Mesenchymal stem cell (in vitro differentiated cells and primary cell): Measurements from ENCODE around the gene STK32B.
A peak's percentile ranks its signal among the peaks of the same experiment; 100 is the strongest.

ENCODE experiments used
- DNase-seq: peaks from one replicate; pipeline ENCODE4 v3.0.0-alpha.2; 2013
- H2AFZ ChIP-seq: one replicate; pipeline ENCODE4 v1.6.1; 2013; ENCODE audit warnings: low read depth, mild to moderate bottlenecking, control low read depth, inconsistent platforms, low read length, moderate library complexity
- H2AK5ac ChIP-seq: 2 replicates; pipeline ENCODE4 v1.6.1; 2013; ENCODE audit warnings: low read length, moderate library complexity, mild to moderate bottlenecking, inconsistent platforms; ENCODE audit not compliant: severe bottlenecking
- H2BK120ac ChIP-seq: one replicate; pipeline ENCODE4 v1.6.1; 2013; ENCODE audit warnings: low read depth, mild to moderate bottlenecking, inconsistent platforms, low read length, moderate library complexity
- H2BK12ac ChIP-seq, 2 experiments: one replicate each; pipeline ENCODE4 v1.6.1; 2013; ENCODE audit warnings: inconsistent platforms in 2 of 2, low read length in 2 of 2, mild to moderate bottlenecking in 2 of 2, moderate library complexity in 2 of 2, control low read depth in 1 of 2
- H2BK15ac ChIP-seq: one replicate; pipeline ENCODE4 v1.6.1; 2013; ENCODE audit warnings: mild to moderate bottlenecking, low read depth, inconsistent platforms; ENCODE audit not compliant: poor library complexity, severe bottlenecking
- H2BK5ac ChIP-seq: 2 replicates; pipeline ENCODE4 v1.6.1; 2013; ENCODE audit warnings: low read depth, mild to moderate bottlenecking, low read length, control low read depth, inconsistent platforms; ENCODE audit not compliant: poor library complexity, severe bottlenecking
- H3K14ac ChIP-seq, 2 experiments: one replicate each; pipeline ENCODE4 v1.6.1; 2013; ENCODE audit warnings: inconsistent platforms in 2 of 2, low read length in 2 of 2, control low read depth in 1 of 2, mild to moderate bottlenecking in 1 of 2, moderate library complexity in 1 of 2
- H3K18ac ChIP-seq, 2 experiments: one replicate each; pipeline ENCODE4 v1.6.1; 2013; ENCODE audit warnings: inconsistent platforms in 2 of 2, low read length in 2 of 2, control low read depth in 1 of 2, low read depth in 1 of 2, mild to moderate bottlenecking in 1 of 2
- H3K23ac ChIP-seq, 2 experiments: one replicate each; pipeline ENCODE4 v1.6.1; 2013; ENCODE audit warnings: inconsistent platforms in 2 of 2, low read length in 2 of 2, mild to moderate bottlenecking in 2 of 2, moderate library complexity in 2 of 2, control low read depth in 1 of 2
- H3K27ac ChIP-seq: 2 replicates; pipeline ENCODE4 v1.5.1; 2013; ENCODE audit warnings: mild to moderate bottlenecking, moderate library complexity, low read length, control low read depth, inconsistent platforms; ENCODE audit not compliant: poor library complexity, severe bottlenecking
- H3K27me3 ChIP-seq, 2 experiments: 2 replicates each; pipeline versions ENCODE4 v1.6.1 to v1.7.0; 2013; ENCODE audit warnings: low read length in 2 of 2, mild to moderate bottlenecking in 2 of 2, moderate library complexity in 2 of 2, control low read depth in 1 of 2, inconsistent platforms in 1 of 2; ENCODE audit not compliant: control insufficient read depth in 1 of 2, insufficient read depth in 1 of 2
- H3K36me3 ChIP-seq, 2 experiments: 2 replicates each; pipeline versions ENCODE4 v1.6.1 to v1.7.0; 2013; ENCODE audit warnings: low read length in 2 of 2, control low read depth in 1 of 2, inconsistent platforms in 1 of 2, low read depth in 1 of 2, mild to moderate bottlenecking in 1 of 2; ENCODE audit not compliant: insufficient read depth in 2 of 2, control insufficient read depth in 1 of 2
- H3K4ac ChIP-seq, 2 experiments: one replicate each; pipeline ENCODE4 v1.6.1; 2013; ENCODE audit warnings: inconsistent platforms in 2 of 2, low read length in 2 of 2, mild to moderate bottlenecking in 2 of 2, moderate library complexity in 2 of 2, control low read depth in 1 of 2, low read depth in 1 of 2
- H3K4me1 ChIP-seq: 2 replicates; pipeline ENCODE4 v1.6.1; 2013; ENCODE audit warnings: low read depth, low read length, control low read depth; ENCODE audit not compliant: control insufficient read depth, insufficient read depth
- H3K4me2 ChIP-seq: 2 replicates; pipeline ENCODE4 v1.6.1; 2013; ENCODE audit warnings: low read length, mild to moderate bottlenecking, inconsistent platforms; ENCODE audit not compliant: poor library complexity, severe bottlenecking
- H3K4me3 ChIP-seq, 2 experiments: 2 replicates each; pipeline versions ENCODE4 v1.5.1 to v1.7.0; 2013; ENCODE audit warnings: low read length in 2 of 2, mild to moderate bottlenecking in 2 of 2, control low read depth in 1 of 2, low read depth in 1 of 2; ENCODE audit not compliant: insufficient read depth in 1 of 2
- H3K79me1 ChIP-seq: replicated peaks from 2 replicates; pipeline ENCODE4 v1.6.1; 2013; ENCODE audit warnings: mild to moderate bottlenecking, control low read depth, low read length, inconsistent platforms; ENCODE audit not compliant: poor library complexity, severe bottlenecking
- H3K9ac ChIP-seq: 2 replicates; pipeline ENCODE4 v1.7.0; 2013; ENCODE audit warnings: mild to moderate bottlenecking, low read length, moderate library complexity
- H3K9me3 ChIP-seq: 2 replicates; pipeline ENCODE4 v1.7.0; 2013; ENCODE audit warnings: mild to moderate bottlenecking, low read length; ENCODE audit not compliant: control insufficient read depth
- H4K8ac ChIP-seq: one replicate; pipeline ENCODE4 v1.6.1; 2013; ENCODE audit warnings: inconsistent platforms, mild to moderate bottlenecking, low read length, moderate library complexity
- H4K91ac ChIP-seq: one replicate; pipeline ENCODE4 v1.6.1; 2013; ENCODE audit warnings: mild to moderate bottlenecking, low read length, inconsistent platforms
- WGBS: methylation state at CpG from one replicate; pipeline ENCODE4 v1.1.7; 2013; ENCODE audit warnings: mixed read lengths; 5-methylcytosine and 5-hydroxymethylcytosine counted together

STK32B gene

GRCh38 chr4:5096261-5096660 is 45.0 kb downstream of the STK32B start:
- no peak for DNase-seq
- no peaks in the 10 kb centered on the region for H3K27me3 ChIP-seq
- H2AK5ac ChIP-seq: no peak overlapping the region
- H3K4ac ChIP-seq: no peak overlapping the region
- no peak overlapping the region for H3K14ac ChIP-seq
- H3K36me3 ChIP-seq: no peaks in the 10 kb centered on the region
- no peak overlapping the region for H3K18ac ChIP-seq
- H3K4me1 ChIP-seq: peaks cover 3% of the 10 kb centered on the region
- H4K8ac ChIP-seq: no peak overlapping the region
- H4K91ac ChIP-seq: no peak overlapping the region
- no peak overlapping the region for H3K4me2 ChIP-seq
- no peak overlapping the region for H2BK12ac ChIP-seq
- H3K27ac ChIP-seq: no peak overlapping the region
- no peak overlapping the region for H3K4me3 ChIP-seq
- no peak overlapping the region for H2BK15ac ChIP-seq
- 76% methylated on average over 8 of the region's 8 CpGs for WGBS
- no peak overlapping the region for H3K23ac ChIP-seq
- H2BK120ac ChIP-seq: no peak overlapping the region
- no peak overlapping the region for H2AFZ ChIP-seq
- H3K9me3 ChIP-seq: peaks cover 8% of the 10 kb centered on the region
- no peak overlapping the region for H3K9ac ChIP-seq
- no peak overlapping the region for H2BK5ac ChIP-seq
- H3K79me1 ChIP-seq: peaks cover 9% of the 10 kb centered on the region

- peak; percentile 41 for DNase-seq
- Histone ChIP-seq H3K27me3 (no peaks in the 10 kb centered on the region), H3K4me3 (no peak overlapping the region), H3K4me1 (peaks cover 3% of the 10 kb centered on the region), H3K36me3 (no peaks in the 10 kb centered on the region), H3K23ac (no peak overlapping the region), H2BK5ac (no peak overlapping the region), H2BK120ac (no peak overlapping the region), H2BK15ac (no peak overlapping the region), H2AFZ (no peak overlapping the region), H3K14ac (no peak overlapping the region), H3K9ac (no peak overlapping the region), H2BK12ac (no peak overlapping the region), H2AK5ac (no peak overlapping the region), H3K18ac (no peak overlapping the region), H3K27ac (no peak overlapping the region), H3K79me1 (peaks cover 5% of the 10 kb centered on the region), H4K8ac (no peak overlapping the region), H3K4ac (no peak overlapping the region), H4K91ac (no peak overlapping the region), H3K9me3 (peaks cover 4% of the 10 kb centered on the region), H3K4me2 (no peak overlapping the region)
- WGBS: 50% methylated on average over 1 of the region's 1 CpG
Observed at GRCh38 chr4:5098176-5098575, 46.9 kb downstream of the STK32B start.

- no peak overlapping the region for H4K91ac ChIP-seq
- no peak overlapping the region for H3K18ac ChIP-seq
- H4K8ac ChIP-seq: no peak overlapping the region
Observed at GRCh38 chr4:5100336-5100735, 49.1 kb downstream of the STK32B start.

GRCh38 chr4:5100986-5101385 is 49.7 kb downstream of the STK32B start:
- Histone ChIP-seq H3K18ac (no peak overlapping the region), H2BK5ac (no peak overlapping the region), H4K8ac (no peak overlapping the region), H2BK12ac (no peak overlapping the region), H3K36me3 (no peaks in the 10 kb centered on the region), H3K9ac (no peak overlapping the region), H3K9me3 (peaks cover 4% of the 10 kb centered on the region), H2BK120ac (no peak overlapping the region), H2AFZ (no peak overlapping the region), H2BK15ac (no peak overlapping the region), H3K4me1 (peaks cover 3% of the 10 kb centered on the region), H3K79me1 (peaks cover 4% of the 10 kb centered on the region), H3K4ac (no peak overlapping the region), H3K4me3 (no peak overlapping the region), H3K14ac (no peak overlapping the region), H4K91ac (no peak overlapping the region), H3K27ac (no peak overlapping the region), H3K4me2 (no peak overlapping the region), H2AK5ac (no peak overlapping the region), H3K27me3 (no peaks in the 10 kb centered on the region), H3K23ac (no peak overlapping the region)
- WGBS: 93% methylated on average over 4 of the region's 4 CpGs
- no peak for DNase-seq

More at GRCh38 chr4:5100336-5100735, 49.1 kb downstream of the STK32B start:
- Histone ChIP-seq H3K4ac (no peak overlapping the region), H3K79me1 (peaks cover 2% of the 10 kb centered on the region), H3K4me2 (no peak overlapping the region), H3K4me1 (peaks cover 3% of the 10 kb centered on the region), H2AK5ac (no peak overlapping the region), H3K27ac (no peak overlapping the region), H3K9me3 (peaks cover 4% of the 10 kb centered on the region), H2BK12ac (no peak overlapping the region), H3K4me3 (no peak overlapping the region), H3K36me3 (no peaks in the 10 kb centered on the region), H3K9ac (no peak overlapping the region), H3K27me3 (no peaks in the 10 kb centered on the region), H2BK120ac (no peak overlapping the region), H2BK15ac (no peak overlapping the region), H3K23ac (no peak overlapping the region), H2BK5ac (no peak overlapping the region), H3K14ac (no peak overlapping the region), H2AFZ (no peak overlapping the region)
- DNase-seq: no peak
